Sigmoid colon (tissue), 7 donors: ENCODE results near the gene SH3RF3. TPM values are rescaled to one million over a fixed set of nuclear protein-coding genes. Genes with fewer than 3 reads are reported as not detected.

Experiments
- DNase-seq: peaks from one replicate; pipeline ENCODE4 v3.0.0-alpha.2; 2019
- H3K27ac ChIP-seq, 4 donors: fragments of 200-600 bp; sonication (generic); one replicate each; pipeline ENCODE4 v1.5.1; 2016 to 2019; ENCODE audit warnings: mild to moderate bottlenecking in 1 of 4
- H3K27me3 ChIP-seq, 3 donors: fragments of 200-600 bp; sonication (generic); one replicate each; pipeline ENCODE4 v1.5.1; 2019; ENCODE audit warnings: mild to moderate bottlenecking in 1 of 3
- H3K36me3 ChIP-seq, 4 donors: fragments of 200-600 bp; sonication (generic); one replicate each; pipeline ENCODE4 v1.5.1; 2016 to 2019
- H3K4me1 ChIP-seq, 4 donors: fragments of 200-600 bp; sonication (generic); one replicate each; pipeline ENCODE4 v1.5.1; 2017 to 2019
- H3K4me3 ChIP-seq, 4 donors: fragments of 200-600 bp; sonication (generic); one replicate each; pipeline ENCODE4 v1.5.1; 2017 to 2019; ENCODE audit warnings: mild to moderate bottlenecking in 2 of 4, moderate library complexity in 1 of 4
- H3K9me3 ChIP-seq, 4 donors: fragments of 200-600 bp in 3 of 4; sonication (generic) in 3 of 4; one replicate each; pipeline versions ENCODE4 v1.5.1 to v1.6.1; 2013 to 2019
- EP300 ChIP-seq, 4 donors: sonication (generic); formaldehyde crosslinking; IDR thresholded peaks; one replicate each; pipeline ENCODE4 v1.6.1; 2017; ENCODE audit warnings: antibody characterized with exemption in 4 of 4
- POLR2A ChIP-seq, 2 donors: fragments of 450-650 bp; IDR thresholded peaks; one replicate each; pipeline ENCODE4 v1.6.1; 2016; ENCODE audit warnings: antibody characterized with exemption in 2 of 2, mild to moderate bottlenecking in 2 of 2, moderate library complexity in 2 of 2
- POLR2AphosphoS5 ChIP-seq, 4 donors: sonication (generic); formaldehyde crosslinking; IDR thresholded peaks; one replicate each; pipeline ENCODE4 v1.6.1; 2017; ENCODE audit warnings: antibody characterized with exemption in 4 of 4
- WGBS, 2 donors: extraction: QIAGEN DNeasy Blood & Tissue Kit; methylation state at CpG; one replicate each; pipeline ENCODE4 v1.1.7; 2013; 5-methylcytosine and 5-hydroxymethylcytosine counted together
- intact Hi-C: fragments of 100-400 bp; cut with DNase I; formaldehyde crosslinking; loops from one replicate; pipeline ENCODE4 v1.15.1; 2023
- polyA plus RNA-seq, 3 donors: library from polyadenylated mRNA; stranded (reverse); fragments of 200-250 nt; gene quantifications; one replicate each; pipeline ENCODE4 v1.2.3, GENCODE V29; 2013
- total RNA-seq, 4 donors: library from RNA; depleted of rRNA; stranded (reverse); fragments of >200 nt; gene quantifications; one replicate each; pipeline ENCODE4 v1.1.0, GENCODE V29; 2016
- TF ChIP-seq, protein P1 (sequence below), 4 experiments: fragments of 450-650 bp in 3 of 4; fragments of 200-600 bp in 1 of 4; IDR thresholded peaks; one replicate each; pipeline ENCODE4 v1.5.1; 2016 to 2019; ENCODE audit warnings: antibody characterized with exemption in 4 of 4, mild to moderate bottlenecking in 3 of 4, moderate library complexity in 2 of 4
- donor health status: healthy with polysubstance abuse.
- donor health status: Bipolar disorder and iron deficiency.
- donor health status: healthy.

The SH3RF3 gene
- total and polyA plus RNA-seq, 7 donors = 0.69 to 10.0 (median 3.4) TPM

DNA sequence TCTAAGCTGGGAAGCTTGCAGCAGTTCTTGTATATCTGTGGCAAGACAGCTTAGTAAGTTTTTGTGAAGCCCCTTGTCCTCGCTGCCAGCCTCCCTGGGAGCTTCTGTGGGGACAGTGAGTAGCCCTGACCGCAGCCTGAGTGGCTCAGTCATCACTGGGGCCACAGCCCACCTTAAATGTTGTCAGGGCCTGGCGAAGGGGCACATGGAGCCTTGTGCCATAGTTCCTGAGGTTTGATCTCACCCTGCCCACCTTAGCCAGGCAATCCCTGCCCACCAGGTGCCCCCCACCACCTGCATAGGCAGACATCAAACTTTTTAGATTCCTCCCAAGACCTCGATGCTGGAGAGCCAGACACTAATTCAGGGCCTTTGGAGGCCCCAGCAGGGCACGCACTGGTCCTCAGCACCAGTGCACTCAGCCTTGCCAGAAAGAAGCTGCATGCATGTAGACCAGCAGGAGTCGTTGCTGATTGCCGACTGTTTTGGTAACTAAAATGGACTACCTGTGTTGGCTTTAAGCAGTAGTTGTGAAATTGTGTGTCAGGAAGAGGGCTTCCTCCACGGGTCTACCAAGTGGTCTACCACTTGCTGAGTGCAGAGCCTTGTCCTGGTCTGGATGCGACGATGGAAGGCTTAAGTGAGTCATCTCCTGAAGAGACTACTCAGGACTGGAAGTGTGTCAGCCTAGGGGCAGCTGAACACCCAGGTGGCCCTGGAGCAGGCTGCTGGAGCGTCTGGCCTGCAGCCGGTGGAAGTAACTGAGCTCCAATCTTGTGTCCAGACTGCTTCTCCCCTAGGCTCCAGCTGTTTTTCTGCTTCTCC, 251.7 kb downstream of the SH3RF3 start:
- no peak for TF ChIP-seq POLR2AphosphoS5 (IDR thresholded peaks at IDR 0.05)
- no peak for TF ChIP-seq POLR2A (IDR thresholded peaks at IDR 0.05)
- no peak for TF ChIP-seq EP300 (IDR thresholded peaks at IDR 0.05)
- TF ChIP-seq, protein P1, sequence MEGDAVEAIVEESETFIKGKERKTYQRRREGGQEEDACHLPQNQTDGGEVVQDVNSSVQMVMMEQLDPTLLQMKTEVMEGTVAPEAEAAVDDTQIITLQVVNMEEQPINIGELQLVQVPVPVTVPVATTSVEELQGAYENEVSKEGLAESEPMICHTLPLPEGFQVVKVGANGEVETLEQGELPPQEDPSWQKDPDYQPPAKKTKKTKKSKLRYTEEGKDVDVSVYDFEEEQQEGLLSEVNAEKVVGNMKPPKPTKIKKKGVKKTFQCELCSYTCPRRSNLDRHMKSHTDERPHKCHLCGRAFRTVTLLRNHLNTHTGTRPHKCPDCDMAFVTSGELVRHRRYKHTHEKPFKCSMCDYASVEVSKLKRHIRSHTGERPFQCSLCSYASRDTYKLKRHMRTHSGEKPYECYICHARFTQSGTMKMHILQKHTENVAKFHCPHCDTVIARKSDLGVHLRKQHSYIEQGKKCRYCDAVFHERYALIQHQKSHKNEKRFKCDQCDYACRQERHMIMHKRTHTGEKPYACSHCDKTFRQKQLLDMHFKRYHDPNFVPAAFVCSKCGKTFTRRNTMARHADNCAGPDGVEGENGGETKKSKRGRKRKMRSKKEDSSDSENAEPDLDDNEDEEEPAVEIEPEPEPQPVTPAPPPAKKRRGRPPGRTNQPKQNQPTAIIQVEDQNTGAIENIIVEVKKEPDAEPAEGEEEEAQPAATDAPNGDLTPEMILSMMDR (IDR thresholded peaks at IDR 0.05) = no peak
- Histone ChIP-seq H3K27me3 (no peaks in the 10 kb centered on the region), H3K36me3 (no peaks in the 10 kb centered on the region), H3K27ac (no peak overlapping the region), H3K4me3 (no peak overlapping the region), H3K4me1 (peaks cover 0 to 21% (median 15%) of the 10 kb centered on the region in 4 donors), H3K9me3 (no peaks in the 10 kb centered on the region)
- WGBS, 2 donors = 85 to 90% methylated on average over 12 of the region's 12 CpGs
- DNase-seq = peak; percentile 42
- intact Hi-C loops = no loop called here

- H3K4me1 ChIP-seq = peaks cover 0 to 21% (median 15%) of the 10 kb centered on the region in 4 donors
- no peaks in the 10 kb centered on the region for H3K9me3 ChIP-seq
- TF ChIP-seq POLR2AphosphoS5 (IDR thresholded peaks at IDR 0.05) (no peak), EP300 (IDR thresholded peaks at IDR 0.05) (no peak), POLR2A (IDR thresholded peaks at IDR 0.05) (no peak)
- TF ChIP-seq, protein P1 (IDR thresholded peaks at IDR 0.05) = no peak
- no peaks in the 10 kb centered on the region for H3K36me3 ChIP-seq
- DNase-seq = peak; percentile 42
- no peak overlapping the region for H3K27ac ChIP-seq
- no peaks in the 10 kb centered on the region for H3K27me3 ChIP-seq
- intact Hi-C loops = no loop called here
- no peak overlapping the region for H3K4me3 ChIP-seq
- 95 to 96% methylated on average over 13 of the region's 13 CpGs for WGBS, 2 donors
These were observed 252.4 kb downstream of the SH3RF3 start for GRCh38 chr2:109381327-109381820.

- no peaks in the 10 kb centered on the region for H3K36me3 ChIP-seq
- peaks cover 0 to 21% (median 15%) of the 10 kb centered on the region in 4 donors for H3K4me1 ChIP-seq
- WGBS, 2 donors = 84% methylated on average over 9 of the region's 9 CpGs
- DNase-seq = peak; percentile 53
- H3K9me3 ChIP-seq = no peaks in the 10 kb centered on the region
- TF ChIP-seq EP300 (IDR thresholded peaks at IDR 0.05) (no peak), POLR2A (IDR thresholded peaks at IDR 0.05) (no peak), POLR2AphosphoS5 (IDR thresholded peaks at IDR 0.05) (no peak)
- TF ChIP-seq, protein P1 (IDR thresholded peaks at IDR 0.05) = no peak
- intact Hi-C loops = no loop called here
- H3K27ac ChIP-seq = peak overlapping the region in 1 of 4 donors; percentile 19
- H3K27me3 ChIP-seq = no peaks in the 10 kb centered on the region
- H3K4me3 ChIP-seq = no peak overlapping the region
These were observed 253.4 kb downstream of the SH3RF3 start for GRCh38 chr2:109382226-109382895.

DNA sequence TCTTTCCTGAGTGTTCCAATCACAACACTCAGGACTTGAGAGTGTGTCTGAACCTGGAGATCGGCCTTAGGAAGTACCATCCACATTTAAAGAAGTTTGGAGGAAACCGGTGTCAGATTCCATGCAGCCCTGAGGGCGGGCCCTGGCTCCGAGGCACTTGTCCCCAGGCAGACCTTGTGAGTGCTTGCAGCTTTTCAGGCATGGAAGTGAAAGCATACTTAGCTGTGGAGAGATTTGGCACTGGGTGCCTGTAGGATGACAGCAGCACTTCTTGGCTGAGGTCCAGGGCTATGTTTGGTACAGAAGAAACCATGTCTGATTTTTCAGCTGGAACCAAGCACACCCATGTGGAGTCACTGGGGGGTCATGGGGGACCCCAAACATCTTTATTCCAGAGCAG, 253.9 kb downstream of the SH3RF3 start:
- TF ChIP-seq POLR2A (IDR thresholded peaks at IDR 0.05) (no peak), POLR2AphosphoS5 (IDR thresholded peaks at IDR 0.05) (no peak), EP300 (IDR thresholded peaks at IDR 0.05) (no peak)
- TF ChIP-seq, protein P1 (IDR thresholded peaks at IDR 0.05) = no peak
- Histone ChIP-seq H3K4me1 (peaks cover 0 to 21% (median 15%) of the 10 kb centered on the region in 4 donors), H3K9me3 (no peaks in the 10 kb centered on the region), H3K27ac (peak overlapping the region in 1 of 4 donors; percentile 19), H3K36me3 (no peaks in the 10 kb centered on the region), H3K4me3 (no peak overlapping the region), H3K27me3 (no peaks in the 10 kb centered on the region)
- 67 to 79% methylated on average over 4 of the region's 4 CpGs for WGBS, 2 donors
- DNase-seq = peak; percentile 82
- intact Hi-C loops = no loop called here
